ENCODE data around the gene PSMD2. TPM values are rescaled to one million over a fixed set of nuclear protein-coding genes. Genes with fewer than 3 reads are reported as not detected.
A peak's percentile ranks its signal among the peaks of the same experiment; 100 is the strongest.

The PSMD2 gene
- total RNA-seq, 1 experiment from 2014 or later, result 164 TPM

- no peak for DNase-seq (ENCODE audit: extremely low read depth, low read depth)
Measured at GRCh38 chr3:184277366-184277765, 21.7 kb upstream of the PSMD2 start.

DNA sequence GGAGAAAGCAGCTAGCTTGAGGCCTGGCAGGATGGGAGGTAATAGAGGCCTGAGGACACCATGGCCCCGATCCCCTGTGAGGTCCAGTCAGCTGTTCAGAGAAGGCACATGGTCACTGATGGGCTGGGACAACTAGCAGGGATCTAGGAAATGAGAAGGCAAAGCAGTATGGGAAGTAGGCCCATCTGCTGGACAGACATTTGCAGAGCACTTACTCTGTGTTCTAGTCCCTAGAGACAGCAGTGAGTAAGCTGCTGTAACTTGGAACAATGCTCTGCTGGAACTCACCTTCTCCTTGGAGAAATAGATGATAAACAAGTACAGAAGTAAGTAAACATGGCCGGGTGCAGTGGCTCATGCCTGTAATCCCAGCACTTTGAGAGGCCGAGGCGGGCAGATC lies 16.1 kb upstream of the PSMD2 start:
- DNase-seq (ENCODE audit: extremely low read depth, low read depth), result no peak

- no peak for DNase-seq (ENCODE audit: extremely low read depth, low read depth)
Measured at GRCh38 chr3:184283681-184284080, 15.4 kb upstream of the PSMD2 start.

DNA sequence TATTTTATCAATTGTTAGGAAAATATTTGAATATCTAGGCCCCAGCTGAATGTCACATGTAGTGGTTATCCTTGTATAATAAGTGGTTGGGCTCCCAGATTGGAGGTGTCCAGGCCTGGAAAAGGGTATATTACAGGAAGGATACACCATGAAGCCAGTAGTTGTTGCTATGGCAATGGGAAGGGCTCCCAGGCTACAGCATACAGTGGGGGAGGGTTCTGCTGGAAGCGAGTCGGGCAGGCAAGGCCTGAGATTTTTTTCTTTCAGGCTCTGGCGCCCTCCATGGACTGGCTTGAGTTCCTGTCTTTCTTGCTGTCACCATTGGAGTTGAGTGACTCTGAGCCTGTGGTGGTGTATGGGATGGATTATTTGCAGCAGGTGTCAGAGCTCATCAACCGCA lies 14.3 kb upstream of the PSMD2 start:
- peak; percentile 50 for DNase-seq (ENCODE audit: extremely low read depth, low read depth)

DNA sequence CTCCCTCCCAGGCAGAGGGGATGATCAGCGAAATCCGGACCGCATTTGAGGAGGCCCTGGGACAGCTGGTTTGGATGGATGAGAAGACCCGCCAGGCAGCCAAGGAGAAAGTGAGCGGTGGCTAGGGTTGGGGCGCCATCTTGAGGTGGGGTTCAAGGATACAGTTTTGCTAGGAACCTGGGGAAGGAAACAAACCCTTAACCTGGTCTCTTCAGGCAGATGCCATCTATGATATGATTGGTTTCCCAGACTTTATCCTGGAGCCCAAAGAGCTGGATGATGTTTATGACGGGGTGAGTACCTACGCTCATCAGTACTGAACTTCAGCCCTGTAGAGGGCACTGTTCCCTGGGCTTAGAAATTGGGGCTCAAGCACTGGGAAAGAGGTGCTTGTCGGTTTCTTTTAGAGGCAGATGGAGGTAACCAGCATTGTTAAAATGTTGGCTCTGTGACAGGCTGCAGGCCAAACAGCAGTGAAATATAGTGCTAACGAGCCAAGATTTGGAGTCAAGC lies 9.6 kb upstream of the PSMD2 start:
- DNase-seq (ENCODE audit: extremely low read depth, low read depth), result peak; percentile 42

DNA sequence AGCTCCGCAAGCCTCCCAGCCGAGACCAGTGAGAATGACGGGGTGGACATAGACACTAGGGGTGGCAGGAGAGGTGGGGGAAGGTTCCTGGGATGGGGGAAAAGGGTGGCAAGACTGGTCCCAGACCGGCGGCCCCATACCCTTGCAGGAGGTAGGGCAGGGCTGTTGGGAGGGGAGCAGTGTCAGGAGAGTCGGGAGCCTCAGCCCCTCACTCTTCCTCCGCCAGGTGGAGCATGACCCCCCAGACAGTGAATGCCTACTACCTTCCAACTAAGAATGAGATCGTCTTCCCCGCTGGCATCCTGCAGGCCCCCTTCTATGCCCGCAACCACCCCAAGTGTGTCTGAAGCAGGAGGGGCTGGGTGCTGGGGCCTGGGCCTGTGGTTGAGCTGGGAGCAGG lies 8.7 kb upstream of the PSMD2 start:
- no peak for DNase-seq (ENCODE audit: extremely low read depth, low read depth)

DNA sequence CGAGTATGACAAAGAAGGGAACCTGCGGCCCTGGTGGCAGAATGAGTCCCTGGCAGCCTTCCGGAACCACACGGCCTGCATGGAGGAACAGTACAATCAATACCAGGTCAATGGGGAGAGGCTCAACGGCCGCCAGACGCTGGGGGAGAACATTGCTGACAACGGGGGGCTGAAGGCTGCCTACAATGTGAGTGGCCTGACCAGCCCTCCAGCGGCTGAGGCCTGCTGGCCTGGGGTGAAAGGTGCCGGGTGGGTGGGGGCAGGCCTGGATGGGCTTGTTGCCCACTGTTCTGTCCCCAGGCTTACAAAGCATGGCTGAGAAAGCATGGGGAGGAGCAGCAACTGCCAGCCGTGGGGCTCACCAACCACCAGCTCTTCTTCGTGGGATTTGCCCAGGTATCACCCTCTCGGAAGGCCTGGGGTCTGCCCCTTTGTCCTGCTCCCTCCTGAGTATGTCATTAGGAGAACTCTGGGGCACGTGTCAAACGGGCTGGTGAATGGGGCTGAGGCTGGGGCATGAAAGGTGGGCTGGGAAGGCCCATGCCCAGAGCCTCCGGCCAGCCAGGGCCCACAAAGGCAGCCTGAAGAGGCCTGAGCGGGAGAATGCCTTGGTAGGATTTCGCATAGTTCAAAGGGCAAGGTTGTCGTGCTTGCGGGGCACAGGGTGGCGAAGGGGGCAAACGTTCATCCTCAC lies 7.8 kb upstream of the PSMD2 start:
- no peak for DNase-seq (ENCODE audit: extremely low read depth, low read depth)

DNA sequence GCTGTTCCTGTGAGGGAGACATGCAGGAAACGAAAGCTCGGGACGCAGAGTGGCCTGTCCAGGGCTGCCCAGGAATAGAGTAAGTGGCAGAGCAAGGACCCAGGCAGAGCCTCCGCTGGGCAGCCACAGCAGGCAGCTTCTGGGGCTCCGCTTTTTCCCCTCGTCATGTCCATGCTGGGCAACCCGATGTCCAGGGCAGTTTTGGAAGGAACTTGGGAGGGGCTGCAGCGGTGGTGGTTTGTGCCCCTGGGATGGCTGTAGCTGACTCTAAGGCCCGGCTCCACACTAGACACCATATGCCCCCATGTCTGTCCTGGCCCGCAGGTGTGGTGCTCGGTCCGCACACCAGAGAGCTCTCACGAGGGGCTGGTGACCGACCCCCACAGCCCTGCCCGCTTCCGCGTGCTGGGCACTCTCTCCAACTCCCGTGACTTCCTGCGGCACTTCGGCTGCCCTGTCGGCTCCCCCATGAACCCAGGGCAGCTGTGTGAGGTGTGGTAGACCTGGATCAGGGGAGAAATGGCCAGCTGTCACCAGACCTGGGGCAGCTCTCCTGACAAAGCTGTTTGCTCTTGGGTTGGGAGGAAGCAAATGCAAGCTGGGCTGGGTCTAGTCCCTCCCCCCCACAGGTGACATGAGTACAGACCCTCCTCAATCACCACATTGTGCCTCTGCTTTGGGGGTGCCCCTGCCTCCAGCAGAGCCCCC lies 7.1 kb upstream of the PSMD2 start:
- no peak for DNase-seq (ENCODE audit: extremely low read depth, low read depth)

GRCh38 chr3:184295771-184296170 lies 3.3 kb upstream of the PSMD2 start:
- no peak for DNase-seq (ENCODE audit: extremely low read depth, low read depth)

- no peak for DNase-seq (ENCODE audit: extremely low read depth, low read depth)
Measured at GRCh38 chr3:184296616-184297015, 2.4 kb upstream of the PSMD2 start.

DNA sequence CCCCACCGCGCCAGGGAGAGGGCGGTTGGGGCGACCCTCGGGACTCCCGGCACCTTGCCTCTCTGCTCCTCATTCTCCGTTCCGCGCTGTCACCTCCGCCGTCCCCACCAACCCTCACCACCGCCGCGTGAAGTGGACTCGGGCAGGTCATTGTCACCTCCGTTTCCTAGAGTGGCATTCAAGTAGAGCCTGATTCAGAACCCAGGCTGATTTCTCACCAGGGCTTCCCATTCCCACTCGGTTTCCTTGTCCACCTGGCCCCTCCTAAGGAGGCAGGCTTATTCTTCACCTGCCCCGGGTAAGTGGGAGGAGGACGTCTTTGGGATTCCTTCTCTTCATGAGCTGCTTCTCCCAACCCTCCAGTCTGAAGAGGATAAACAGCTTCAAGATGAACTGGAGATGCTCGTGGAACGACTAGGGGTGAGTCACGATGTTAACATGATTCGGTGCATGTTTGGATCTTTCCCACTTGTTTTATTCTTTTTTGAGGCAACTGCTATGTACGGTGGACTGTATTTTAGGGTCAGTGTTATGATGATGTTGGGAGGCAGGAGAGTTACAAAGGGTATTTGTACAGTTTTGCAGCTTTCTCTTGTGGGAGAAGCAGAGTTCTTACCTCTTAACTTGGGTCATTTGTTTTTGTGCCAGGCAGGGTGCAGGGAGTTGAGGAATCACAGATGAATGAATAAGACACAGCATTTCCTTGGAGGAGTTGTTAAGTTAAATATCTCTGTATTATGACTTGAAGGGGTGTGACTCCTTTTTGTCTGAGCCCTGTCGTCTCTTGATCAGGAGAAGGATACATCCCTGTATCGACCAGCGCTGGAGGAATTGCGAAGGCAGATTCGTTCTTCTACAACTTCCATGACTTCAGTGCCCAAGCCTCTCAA lies 692 bp downstream of the PSMD2 start:
- no peak for DNase-seq (ENCODE audit: extremely low read depth, low read depth)

DNA sequence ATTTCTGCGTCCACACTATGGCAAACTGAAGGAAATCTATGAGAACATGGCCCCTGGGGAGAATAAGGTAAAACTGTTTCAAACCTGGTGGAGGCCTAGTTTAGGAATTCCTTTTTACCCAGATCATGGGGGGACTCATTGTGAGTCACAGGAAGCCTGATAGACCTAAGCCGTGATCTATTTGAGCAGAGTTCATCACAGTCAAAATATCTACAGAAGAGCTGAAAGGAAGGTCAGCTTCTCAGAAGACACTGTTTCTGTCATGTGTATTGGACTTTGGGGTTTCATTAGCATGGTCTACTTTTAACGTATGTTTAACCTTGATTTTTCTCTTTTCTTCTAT lies 1.3 kb downstream of the PSMD2 start:
- no peak for DNase-seq (ENCODE audit: extremely low read depth, low read depth)

DNA sequence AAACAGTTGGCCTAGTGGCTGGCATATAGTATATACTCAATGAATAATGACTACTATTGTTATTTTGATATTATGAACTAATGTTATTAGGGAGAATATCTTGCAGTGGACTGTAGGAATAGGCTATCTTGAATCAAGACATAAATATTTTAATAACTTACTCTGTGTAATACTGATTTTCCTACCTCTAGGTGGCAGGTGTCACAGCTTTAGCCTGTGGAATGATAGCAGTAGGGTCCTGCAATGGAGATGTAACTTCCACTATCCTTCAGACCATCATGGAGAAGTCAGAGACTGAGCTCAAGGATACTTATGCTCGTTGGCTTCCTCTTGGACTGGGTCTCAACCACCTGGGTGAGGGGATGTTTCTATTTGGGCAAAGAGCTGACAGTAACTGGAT lies 6.5 kb downstream of the PSMD2 start:
- no peak for DNase-seq (ENCODE audit: extremely low read depth, low read depth)

DNA sequence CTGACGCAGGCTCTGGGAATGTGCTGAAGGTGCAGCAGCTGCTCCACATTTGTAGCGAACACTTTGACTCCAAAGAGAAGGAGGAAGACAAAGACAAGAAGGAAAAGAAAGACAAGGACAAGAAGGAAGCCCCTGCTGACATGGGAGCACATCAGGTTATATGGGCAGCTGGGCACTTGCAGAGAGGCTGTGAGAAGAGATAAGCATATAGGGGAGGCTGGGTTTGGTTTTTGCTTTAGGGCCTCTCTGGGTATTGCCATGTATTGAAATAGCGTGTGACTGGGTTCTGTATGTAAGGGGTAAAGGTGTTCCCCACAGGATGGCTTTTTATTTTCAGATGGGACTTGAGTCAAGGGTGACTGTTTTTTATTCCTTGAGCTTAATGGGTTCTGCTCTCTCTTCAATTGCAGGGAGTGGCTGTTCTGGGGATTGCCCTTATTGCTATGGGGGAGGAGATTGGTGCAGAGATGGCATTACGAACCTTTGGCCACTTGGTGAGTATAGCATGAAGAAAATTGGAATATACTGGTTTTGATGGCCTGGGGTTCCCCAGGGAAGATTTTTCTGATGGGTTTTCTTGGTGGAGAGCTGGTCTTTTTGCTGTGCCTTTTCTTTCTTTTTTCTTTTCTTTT lies 7.4 kb downstream of the PSMD2 start:
- no peak for DNase-seq (ENCODE audit: extremely low read depth, low read depth)

DNA sequence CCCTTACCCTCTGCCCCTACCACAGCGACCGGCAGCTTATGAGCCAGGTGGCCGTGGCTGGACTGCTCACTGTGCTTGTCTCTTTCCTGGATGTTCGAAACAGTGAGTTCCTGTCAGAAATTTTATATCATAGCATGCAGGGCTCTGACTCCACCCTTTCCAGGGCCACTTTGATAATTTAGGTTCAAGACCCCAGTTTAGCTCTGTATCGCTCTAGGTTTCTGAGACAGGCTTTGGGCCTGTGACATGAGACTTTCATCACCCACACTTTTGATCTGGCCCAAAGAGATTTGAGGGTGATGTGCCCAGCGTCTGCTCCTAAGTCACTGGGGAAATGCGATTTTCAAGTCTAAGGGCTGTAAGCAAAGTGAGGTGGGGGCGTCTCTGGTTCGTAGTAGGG lies 8.9 kb downstream of the PSMD2 start:
- no peak for DNase-seq (ENCODE audit: extremely low read depth, low read depth)

GRCh38 chr3:184308744-184309143 lies 9.7 kb downstream of the PSMD2 start:
- DNase-seq (ENCODE audit: extremely low read depth, low read depth), result no peak

- no peak for DNase-seq (ENCODE audit: extremely low read depth, low read depth)
Measured at GRCh38 chr3:184311633-184312032, 12.6 kb downstream of the PSMD2 start.

- DNase-seq (ENCODE audit: extremely low read depth, low read depth), result peak; percentile 83
Measured at GRCh38 chr3:184314363-184314699, 15.3 kb downstream of the PSMD2 start, which contains the start of gene EIF4G1. EIF4G1 (plus strand) TSS chr3:184314606; CDS start chr3:184315797, 1,191 bp downstream.

DNA sequence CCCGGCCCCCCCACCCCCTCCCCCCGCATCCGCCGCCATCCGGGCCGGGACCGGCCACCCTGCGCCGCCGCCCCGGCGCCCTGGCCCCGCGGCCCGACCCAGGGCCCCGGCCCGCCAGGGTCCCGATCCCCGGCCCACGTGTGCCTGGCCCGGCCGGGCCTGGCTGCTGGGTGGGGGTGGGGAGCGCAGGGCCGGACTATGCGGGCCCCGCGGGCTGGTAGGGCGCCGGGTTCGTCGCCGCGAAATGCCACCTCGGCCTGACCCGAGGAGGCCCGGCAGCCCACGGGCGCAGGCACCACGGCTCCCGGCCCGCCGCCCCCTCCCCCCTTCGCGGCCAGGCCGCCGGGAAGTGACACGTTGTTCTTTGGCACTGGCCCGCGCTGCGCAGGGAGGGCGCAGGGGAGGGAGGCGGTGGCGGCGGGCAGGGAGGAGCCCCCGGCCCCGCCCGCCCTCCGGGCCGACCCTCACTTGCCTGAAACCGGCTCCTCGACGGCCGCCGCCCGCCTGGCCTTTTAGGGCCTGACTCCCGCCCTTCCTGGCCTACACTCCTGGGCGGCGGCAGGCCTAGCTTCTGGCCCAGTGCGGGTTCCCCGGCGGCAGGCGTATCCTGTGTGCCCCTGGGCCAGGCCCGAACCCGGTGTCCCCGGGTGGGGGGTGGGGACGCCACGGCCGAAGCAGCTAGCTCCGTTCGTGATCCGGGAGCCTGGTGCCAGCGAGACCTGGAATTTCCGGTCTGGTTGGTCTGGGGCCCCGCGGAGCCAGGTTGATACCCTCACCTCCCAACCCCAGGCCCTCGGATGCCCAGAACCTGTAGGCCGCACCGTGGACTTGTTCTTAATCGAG lies 15.9 kb downstream of the PSMD2 start:
- no peak for DNase-seq (ENCODE audit: extremely low read depth, low read depth)

DNA sequence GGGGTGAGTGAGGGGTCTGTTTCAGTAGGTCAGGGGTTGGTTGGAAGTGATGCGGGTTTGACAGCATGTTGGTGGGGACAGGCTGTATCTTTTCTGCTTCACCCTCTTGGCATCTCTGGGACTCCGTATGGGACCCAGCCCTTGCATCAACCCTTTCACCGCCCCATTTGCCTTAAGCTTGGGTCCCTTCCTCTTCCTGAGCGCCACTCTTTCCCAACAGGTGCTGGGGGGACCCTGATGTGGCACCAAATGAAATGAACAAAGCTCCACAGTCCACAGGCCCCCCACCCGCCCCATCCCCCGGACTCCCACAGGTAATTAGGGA lies 16.5 kb downstream of the PSMD2 start:
- DNase-seq (ENCODE audit: extremely low read depth, low read depth), result no peak
